Brain microvascular endothelial cell (primary cell): Measurements from ENCODE around the gene ZNF550.
"Not testable (repeated sequence)": the region's sequence is repeated elsewhere in the genome, so short reads cannot be mapped to it uniquely, and the experiment has no call there.

Source experiments
- DNase-seq: peaks from one replicate; pipeline ENCODE4 v3.0.0-alpha.2; 2020
- H3K27ac ChIP-seq: fragments of 250-450 bp; sonication (Bioruptor Pico); 2 replicates; pipeline ENCODE4 v1.5.1; 2020; ENCODE audit warnings: mild to moderate bottlenecking, moderate library complexity
- H3K27me3 ChIP-seq: fragments of 250-450 bp; sonication (Bioruptor Pico); replicated peaks from 2 replicates; pipeline ENCODE4 v1.5.1; 2020; ENCODE audit warnings: mild to moderate bottlenecking
- H3K36me3 ChIP-seq: fragments of 250-450 bp; sonication (Bioruptor Pico); replicated peaks from 2 replicates; pipeline ENCODE4 v1.5.1; 2020; ENCODE audit warnings: mild to moderate bottlenecking
- H3K4me3 ChIP-seq: 2 replicates; pipeline ENCODE4 v1.5.1; 2011; ENCODE audit warnings: low read depth, mild to moderate bottlenecking, control low read depth, low read length, moderate library complexity
- in situ Hi-C: cut with HindIII; loops from 2 replicates; pipeline ENCODE4 v1.10.0; 2017; ENCODE audit warnings: low sequenced_read_pairs, low pct_ligation_motif_present
- TF ChIP-seq, protein P1 (sequence below): IDR thresholded peaks from 2 replicates; pipeline ENCODE4 v1.5.1; 2011; ENCODE audit warnings: low read depth, mild to moderate bottlenecking, moderate library complexity, low read length, control low read depth, inconsistent platforms; ENCODE audit errors: missing control alignments

ZNF550 gene

DNA sequence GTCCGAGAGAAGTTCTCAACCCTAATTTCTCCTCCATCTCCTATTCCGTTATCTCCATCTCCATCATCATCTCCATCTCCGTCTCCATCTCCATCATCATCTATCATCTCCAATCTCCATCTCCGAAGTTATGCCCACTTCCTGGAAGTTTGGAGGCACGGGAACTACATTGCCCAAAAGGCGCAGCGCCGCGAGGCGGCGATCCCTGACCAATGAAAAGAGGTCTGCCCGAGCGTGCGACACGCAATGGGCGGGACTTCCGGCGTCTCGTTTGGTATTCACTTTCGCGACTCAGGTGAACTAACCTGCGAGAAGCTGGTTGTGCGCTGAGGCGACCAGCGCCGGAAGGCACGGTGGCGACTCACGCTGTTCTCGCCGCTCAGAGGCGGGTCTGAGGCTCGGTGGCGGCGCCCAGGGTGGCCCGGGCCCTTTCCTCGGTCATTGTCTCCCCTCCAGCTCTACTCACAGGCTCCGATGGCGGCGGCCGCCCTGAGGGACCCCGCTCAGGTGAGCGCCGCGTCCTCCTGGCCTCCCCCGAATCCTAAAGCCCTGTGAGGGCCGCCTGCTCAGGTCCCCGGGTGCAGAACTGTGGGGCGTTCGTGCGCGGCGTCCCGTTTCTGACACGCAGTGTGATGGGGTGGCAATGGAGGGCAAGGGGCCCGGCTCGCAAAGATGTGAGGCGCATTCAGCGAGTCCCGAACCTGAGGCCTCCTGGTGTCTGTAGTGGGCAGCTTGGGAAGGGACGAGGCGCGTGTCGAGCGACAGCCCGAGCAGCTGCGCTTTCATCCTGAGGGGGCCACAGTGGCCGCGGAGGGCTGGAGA is 72.0 kb downstream of the ZNF550 start, which contains the start of gene ZNF419:
TSS of gene ZNF419 (plus strand) at position 274 of the 822 bp plus-strand sequence. CDS start at position 475, 201 bp downstream.
- DNase-seq, result peak; percentile 84
- Histone ChIP-seq H3K27ac (peak within 1 kb of the TSS; percentile 73), H3K36me3 (peaks cover 14% of the 10 kb centered on the region), H3K4me3 (peak within 1 kb of the TSS; percentile 89)
- TF ChIP-seq, protein P1, sequence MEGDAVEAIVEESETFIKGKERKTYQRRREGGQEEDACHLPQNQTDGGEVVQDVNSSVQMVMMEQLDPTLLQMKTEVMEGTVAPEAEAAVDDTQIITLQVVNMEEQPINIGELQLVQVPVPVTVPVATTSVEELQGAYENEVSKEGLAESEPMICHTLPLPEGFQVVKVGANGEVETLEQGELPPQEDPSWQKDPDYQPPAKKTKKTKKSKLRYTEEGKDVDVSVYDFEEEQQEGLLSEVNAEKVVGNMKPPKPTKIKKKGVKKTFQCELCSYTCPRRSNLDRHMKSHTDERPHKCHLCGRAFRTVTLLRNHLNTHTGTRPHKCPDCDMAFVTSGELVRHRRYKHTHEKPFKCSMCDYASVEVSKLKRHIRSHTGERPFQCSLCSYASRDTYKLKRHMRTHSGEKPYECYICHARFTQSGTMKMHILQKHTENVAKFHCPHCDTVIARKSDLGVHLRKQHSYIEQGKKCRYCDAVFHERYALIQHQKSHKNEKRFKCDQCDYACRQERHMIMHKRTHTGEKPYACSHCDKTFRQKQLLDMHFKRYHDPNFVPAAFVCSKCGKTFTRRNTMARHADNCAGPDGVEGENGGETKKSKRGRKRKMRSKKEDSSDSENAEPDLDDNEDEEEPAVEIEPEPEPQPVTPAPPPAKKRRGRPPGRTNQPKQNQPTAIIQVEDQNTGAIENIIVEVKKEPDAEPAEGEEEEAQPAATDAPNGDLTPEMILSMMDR, result peak; percentile 16
- in situ Hi-C loops, H3K27me3 ChIP-seq: not testable (repeated sequence)
